ENCODE measurements around the gene HIVEP1.

DNA sequence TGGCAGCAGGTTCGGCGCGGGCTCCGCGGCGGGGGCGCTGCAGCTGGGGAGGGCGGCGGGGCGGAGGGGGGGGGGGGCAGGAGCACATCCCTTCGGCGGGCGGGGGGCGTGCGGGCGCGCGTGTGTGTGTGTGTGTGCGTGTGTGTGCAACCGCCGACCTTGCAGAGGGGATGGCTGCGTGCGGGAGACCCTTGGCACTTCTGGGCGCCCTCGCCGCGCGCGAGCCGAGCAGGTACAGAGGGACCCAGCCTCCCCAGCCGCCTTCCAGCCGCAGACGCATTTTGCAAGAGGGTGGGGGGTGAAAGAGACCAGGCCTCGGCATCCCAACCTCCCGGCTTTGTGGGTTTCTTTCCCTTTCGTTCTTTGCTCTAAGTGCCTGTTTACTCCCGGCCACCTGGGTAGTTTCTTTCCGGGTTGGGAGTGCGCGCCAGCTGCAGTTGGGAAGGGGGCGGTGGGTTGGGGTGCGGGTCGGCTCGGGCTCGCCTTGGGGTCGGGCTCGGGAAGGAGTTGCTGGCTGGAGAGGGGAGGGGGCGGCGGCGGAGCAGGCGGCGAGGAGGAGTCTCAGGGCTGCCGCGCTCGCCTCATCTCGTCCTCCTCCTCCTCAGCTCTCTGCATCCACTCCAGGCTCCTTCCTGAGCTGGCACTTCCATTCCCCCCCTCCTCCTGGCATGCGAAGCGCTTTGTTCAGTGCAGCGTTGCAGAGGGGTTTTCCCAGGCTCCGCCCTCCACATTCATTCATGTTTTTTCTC is 620 bp downstream of the HIVEP1 start:
- TF ChIP-seq GTF2F1 (IDR thresholded peaks at IDR 0.05; ENCODE audit: borderline replicate concordance, low read depth, low read length) (no peak), NRF1 (IDR thresholded peaks at IDR 0.05; ENCODE audit: low read depth, low read length) (no peak), POLR2AphosphoS5 (IDR thresholded peaks at IDR 0.05; ENCODE audit: low read depth, low read length) (no peak; the same call in none of the 2 replicates), POLR2A (IDR thresholded peaks at IDR 0.05; ENCODE audit: control extremely low read depth in 1 of 2, low read depth in 2 of 2, low read length in 2 of 2) (peak; percentile 48 to 92), JUN (IDR thresholded peaks at IDR 0.05; ENCODE audit: low read depth, low read length) (no peak), HDAC2 (IDR thresholded peaks at IDR 0.05; ENCODE audit: borderline replicate concordance in 1 of 2, low read depth in 2 of 2, low read length in 2 of 2) (0 out of 4 replicates have a peak, but pooled peaks of 1 of the 2 experiments have one; percentile 44), TEAD4 (IDR thresholded peaks at IDR 0.05; ENCODE audit: low read depth, low read length) (peak; percentile 82), TAF1 (IDR thresholded peaks at IDR 0.05; ENCODE audit: low read depth, low read length) (peak; percentile 83)
- TF ChIP-seq, protein P1, sequence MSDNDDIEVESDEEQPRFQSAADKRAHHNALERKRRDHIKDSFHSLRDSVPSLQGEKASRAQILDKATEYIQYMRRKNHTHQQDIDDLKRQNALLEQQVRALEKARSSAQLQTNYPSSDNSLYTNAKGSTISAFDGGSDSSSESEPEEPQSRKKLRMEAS (IDR thresholded peaks at IDR 0.05) = no peak; the same call in 1 of the 2 replicates
- TF ChIP-seq, protein P2, sequence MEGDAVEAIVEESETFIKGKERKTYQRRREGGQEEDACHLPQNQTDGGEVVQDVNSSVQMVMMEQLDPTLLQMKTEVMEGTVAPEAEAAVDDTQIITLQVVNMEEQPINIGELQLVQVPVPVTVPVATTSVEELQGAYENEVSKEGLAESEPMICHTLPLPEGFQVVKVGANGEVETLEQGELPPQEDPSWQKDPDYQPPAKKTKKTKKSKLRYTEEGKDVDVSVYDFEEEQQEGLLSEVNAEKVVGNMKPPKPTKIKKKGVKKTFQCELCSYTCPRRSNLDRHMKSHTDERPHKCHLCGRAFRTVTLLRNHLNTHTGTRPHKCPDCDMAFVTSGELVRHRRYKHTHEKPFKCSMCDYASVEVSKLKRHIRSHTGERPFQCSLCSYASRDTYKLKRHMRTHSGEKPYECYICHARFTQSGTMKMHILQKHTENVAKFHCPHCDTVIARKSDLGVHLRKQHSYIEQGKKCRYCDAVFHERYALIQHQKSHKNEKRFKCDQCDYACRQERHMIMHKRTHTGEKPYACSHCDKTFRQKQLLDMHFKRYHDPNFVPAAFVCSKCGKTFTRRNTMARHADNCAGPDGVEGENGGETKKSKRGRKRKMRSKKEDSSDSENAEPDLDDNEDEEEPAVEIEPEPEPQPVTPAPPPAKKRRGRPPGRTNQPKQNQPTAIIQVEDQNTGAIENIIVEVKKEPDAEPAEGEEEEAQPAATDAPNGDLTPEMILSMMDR (IDR thresholded peaks at IDR 0.05; ENCODE audit: control extremely low read depth in 1 of 3, insufficient read depth in 1 of 3, low read depth in 1 of 3, low read length in 3 of 3) = no peak
